ENCODE results near the gene USPL1.
"Not testable (repeated sequence)": the region's sequence is repeated elsewhere in the genome, so short reads cannot be mapped to it uniquely, and the experiment has no call there.

Gene USPL1

GRCh38 chr13:30617315-30618185, at the start of gene USPL1:
TSS of gene USPL1 (plus strand) at chr13:30617920. CDS start at chr13:30621141, 3,221 bp downstream.
- peak; percentile 98 for DNase-seq (ENCODE audit: low spot score)

GRCh38 chr13:30569901-30570576, 47.7 kb upstream of the USPL1 start:
- no peak for DNase-seq (ENCODE audit: low spot score)

- no peak for DNase-seq (ENCODE audit: low spot score)
Observed at GRCh38 chr13:30570691-30571090, 47.0 kb upstream of the USPL1 start.

- peak; percentile 40 for DNase-seq (ENCODE audit: low spot score)
Observed at GRCh38 chr13:30572859-30573275, 44.9 kb upstream of the USPL1 start.

- peak; percentile 79 for DNase-seq (ENCODE audit: low spot score)
Observed at GRCh38 chr13:30576528-30576927, 41.2 kb upstream of the USPL1 start.

- DNase-seq (ENCODE audit: low spot score): peak; percentile 77
Observed at GRCh38 chr13:30577401-30577852, 40.3 kb upstream of the USPL1 start.

GRCh38 chr13:30580852-30581502, 36.7 kb upstream of the USPL1 start:
- no peak for DNase-seq (ENCODE audit: low spot score)

- DNase-seq (ENCODE audit: low spot score): peak; percentile 43
Observed at GRCh38 chr13:30581582-30581981, 36.1 kb upstream of the USPL1 start.

GRCh38 chr13:30584051-30584731, 33.5 kb upstream of the USPL1 start:
- DNase-seq (ENCODE audit: low spot score): no peak

GRCh38 chr13:30585748-30586262, 31.9 kb upstream of the USPL1 start:
- DNase-seq (ENCODE audit: low spot score): no peak

- DNase-seq (ENCODE audit: low spot score): no peak
Observed at GRCh38 chr13:30587231-30587630, 30.5 kb upstream of the USPL1 start.

- no peak for DNase-seq (ENCODE audit: low spot score)
Observed at GRCh38 chr13:30587739-30588138, 30.0 kb upstream of the USPL1 start.

- DNase-seq (ENCODE audit: low spot score): no peak
Observed at GRCh38 chr13:30593001-30593400, 24.7 kb upstream of the USPL1 start.

- no peak for DNase-seq (ENCODE audit: low spot score)
Observed at GRCh38 chr13:30600496-30600895, 17.2 kb upstream of the USPL1 start.

GRCh38 chr13:30601836-30602235, 15.9 kb upstream of the USPL1 start:
- DNase-seq (ENCODE audit: low spot score): no peak

GRCh38 chr13:30605052-30605451, 12.7 kb upstream of the USPL1 start:
- DNase-seq (ENCODE audit: low spot score): no peak

GRCh38 chr13:30607186-30607585, 10.5 kb upstream of the USPL1 start:
- not testable (repeated sequence) for DNase-seq (ENCODE audit: low spot score)

GRCh38 chr13:30607908-30608307, 9.8 kb upstream of the USPL1 start:
- peak; percentile 81 for DNase-seq (ENCODE audit: low spot score)

- no peak for DNase-seq (ENCODE audit: low spot score)
Observed at GRCh38 chr13:30608364-30608763, 9.4 kb upstream of the USPL1 start.

- DNase-seq (ENCODE audit: low spot score): no peak
Observed at GRCh38 chr13:30610311-30610710, 7.4 kb upstream of the USPL1 start.

- DNase-seq (ENCODE audit: low spot score): no peak
Observed at GRCh38 chr13:30615481-30615865, 2.2 kb upstream of the USPL1 start.

Measured in CD4-positive, alpha-beta T cell treated with Interleukin-15 for 4 hours (primary cell).